PFSK-1 (cell line): Measurements from ENCODE around the gene EPSTI1.

Experiments
- POLR2AphosphoS5 ChIP-seq: IDR thresholded peaks from 2 replicates; pipeline ENCODE4 v1.6.1; 2012; ENCODE audit warnings: low read depth, mild to moderate bottlenecking, control low read depth, low read length, moderate library complexity
- REST ChIP-seq, 2 experiments: IDR thresholded peaks; 2 replicates each; pipeline versions ENCODE4 v1.6.1 to v1.8.0; 2011 to 2012; ENCODE audit warnings: low read depth in 2 of 2, low read length in 2 of 2, control low read depth in 1 of 2, inconsistent platforms in 1 of 2, mild to moderate bottlenecking in 1 of 2, moderate library complexity in 1 of 2; ENCODE audit not compliant: insufficient read depth in 1 of 2
- SIN3A ChIP-seq: IDR thresholded peaks from 2 replicates; pipeline ENCODE4 v1.6.1; 2012; ENCODE audit warnings: mild to moderate bottlenecking, low read length, moderate library complexity, borderline replicate concordance; ENCODE audit not compliant: insufficient read depth
- TAF1 ChIP-seq: IDR thresholded peaks from 2 replicates; pipeline ENCODE4 v1.6.1; 2012; ENCODE audit warnings: low read length, control low read depth, borderline replicate concordance; ENCODE audit not compliant: insufficient read depth

DNA sequence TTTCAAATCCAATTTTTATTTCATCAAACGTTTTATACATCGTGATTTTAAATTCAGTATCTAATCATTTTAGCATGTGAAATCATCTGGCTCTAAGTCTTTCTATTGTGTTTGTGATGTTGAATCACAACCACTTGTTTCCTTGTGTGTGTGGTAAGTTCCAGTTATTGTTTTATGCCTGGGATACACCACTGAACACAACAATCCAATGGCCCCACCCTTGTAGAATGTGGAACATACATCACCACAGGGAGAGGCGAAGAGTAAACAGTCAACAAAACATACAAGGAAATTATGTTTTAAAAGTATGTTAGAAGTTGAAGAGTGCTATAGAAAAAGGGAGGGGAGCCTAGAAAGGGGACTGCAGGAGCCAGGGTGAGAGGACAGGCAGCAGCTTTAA lies 100.5 kb downstream of the EPSTI1 start:
- TF ChIP-seq TAF1 (no peak), POLR2AphosphoS5 (no peak), REST (IDR thresholded peaks at IDR 0.05; ENCODE audit: insufficient read depth in 1 of 2, low read depth in 2 of 2, low read length in 2 of 2) (no peak), SIN3A (no peak)
